GM19438 (cell line): ENCODE results near the gene MARCHF10.

Experiments used
- ATAC-seq: cut with Tn5 transposase; IDR thresholded peaks from one replicate; pipeline ENCODE4 v1.9.1; 2021; ENCODE audit warnings: low read depth; ENCODE audit not compliant: unreplicated experiment

MARCHF10 gene

DNA sequence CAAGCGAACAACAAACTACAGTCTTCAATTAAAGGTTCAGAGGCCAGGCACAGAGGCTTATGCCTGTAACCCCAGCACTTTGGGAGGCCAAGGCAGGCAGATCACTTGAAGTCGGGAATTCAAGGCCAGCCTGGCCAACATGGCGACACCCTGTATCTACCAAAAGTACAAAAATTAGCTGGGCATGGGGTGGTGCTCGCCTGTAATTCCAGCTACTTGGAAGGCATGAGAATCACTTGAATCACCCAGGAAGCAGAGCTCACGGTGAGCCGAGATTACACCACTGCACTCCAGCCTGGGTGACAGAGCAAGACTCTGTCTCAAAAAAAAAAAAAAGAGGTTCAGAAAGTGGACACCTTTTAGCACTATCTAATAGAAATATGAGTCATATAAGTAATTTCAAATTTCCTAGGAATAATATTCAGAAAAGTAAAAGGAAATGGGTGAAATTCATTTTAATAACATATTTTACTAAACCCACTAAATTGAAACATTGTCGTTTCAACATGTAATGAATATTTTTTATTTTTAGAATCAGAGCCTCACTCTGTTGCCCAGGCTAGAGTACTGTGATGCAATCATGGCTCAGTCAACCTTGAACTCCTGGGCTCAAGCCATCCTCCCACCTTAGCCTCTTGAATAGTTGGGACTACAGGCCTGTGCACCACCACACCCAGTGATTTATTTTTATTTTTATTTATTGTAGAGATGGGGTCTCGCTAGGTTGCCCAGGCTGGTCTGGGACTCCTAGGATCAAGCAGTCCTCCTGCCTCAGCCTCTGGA lies 15.2 kb upstream of the MARCHF10 start:
- ATAC-seq = no peak

DNA sequence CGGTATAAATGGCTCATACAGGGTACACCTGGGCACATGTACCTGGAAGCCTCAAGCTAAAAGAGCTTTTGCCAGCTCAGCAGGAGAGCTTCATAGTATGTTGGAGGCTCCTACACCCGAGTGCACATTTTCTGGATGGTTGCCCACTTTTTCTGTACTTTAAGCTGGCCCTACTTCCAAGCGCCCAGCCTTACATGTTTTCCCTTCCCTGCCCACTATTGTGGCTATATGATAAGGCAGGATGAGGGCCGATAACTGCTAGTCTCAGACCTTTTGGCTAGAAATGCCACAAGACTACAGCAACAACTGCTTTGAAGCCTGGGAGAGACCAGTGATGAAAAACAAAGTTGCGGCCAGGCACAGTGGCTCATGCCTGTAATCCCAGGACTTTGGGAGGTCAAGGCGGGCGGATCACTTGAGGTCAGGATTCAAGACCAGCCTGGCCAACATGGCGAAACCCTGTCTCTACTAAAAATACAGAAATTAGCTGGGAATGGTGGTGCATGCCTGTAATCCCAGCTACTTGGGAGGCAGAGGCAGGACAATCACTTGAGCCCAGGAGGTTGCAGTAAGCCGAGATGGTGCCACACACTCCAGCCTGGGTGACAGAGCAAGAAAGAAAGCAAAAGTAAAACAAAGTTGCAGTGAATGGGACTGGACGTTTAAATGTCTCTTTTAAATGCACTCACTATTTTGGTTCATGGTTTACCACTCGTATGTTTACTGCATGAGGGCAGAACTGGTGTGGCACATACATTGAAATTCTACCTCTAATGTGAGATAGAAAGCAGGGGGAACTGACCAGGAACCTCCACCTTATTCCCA lies 14.2 kb upstream of the MARCHF10 start:
- ATAC-seq = no peak

DNA sequence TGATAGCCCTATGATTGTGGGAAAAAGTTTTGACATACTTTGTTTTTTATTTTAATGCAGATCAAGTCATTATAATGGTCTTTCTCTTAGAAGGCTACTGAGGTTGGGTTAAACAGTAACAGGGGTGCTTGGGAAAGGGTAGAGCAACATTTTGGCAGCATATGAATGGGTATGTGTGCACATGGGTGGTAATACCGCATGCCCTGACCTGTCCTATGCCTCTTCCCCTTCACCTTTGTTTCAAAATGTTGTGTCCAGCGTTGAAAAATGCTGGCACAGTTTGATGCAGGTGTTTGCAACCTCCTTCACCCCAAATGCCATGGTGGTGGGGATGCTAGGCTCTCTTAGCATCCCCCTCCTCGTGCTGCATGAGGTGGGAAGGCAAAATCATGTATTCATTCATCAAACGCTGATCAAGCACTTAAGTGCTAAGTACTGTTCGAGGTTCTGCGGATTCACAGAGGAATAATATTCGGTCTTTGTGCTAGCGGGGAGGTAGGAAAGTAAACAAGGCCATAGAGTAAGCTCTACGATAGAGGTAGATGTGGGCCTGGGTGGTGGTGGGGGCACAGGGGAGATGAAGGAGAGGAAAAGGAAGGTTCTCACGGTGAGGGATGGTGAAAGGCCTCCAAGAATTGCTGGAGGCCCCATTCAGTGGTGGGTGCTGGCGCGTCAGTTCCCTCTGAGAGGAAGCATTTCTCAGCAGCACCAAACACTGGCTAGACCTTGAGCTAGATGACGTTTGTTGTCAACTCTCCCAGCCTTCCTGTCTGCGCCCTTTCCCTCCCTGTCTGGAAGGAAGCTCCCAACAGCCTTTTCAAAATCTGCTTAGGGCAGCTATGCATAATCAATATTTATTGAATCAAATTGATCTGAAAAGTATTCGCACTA lies 13.3 kb upstream of the MARCHF10 start:
- no peak for ATAC-seq

DNA sequence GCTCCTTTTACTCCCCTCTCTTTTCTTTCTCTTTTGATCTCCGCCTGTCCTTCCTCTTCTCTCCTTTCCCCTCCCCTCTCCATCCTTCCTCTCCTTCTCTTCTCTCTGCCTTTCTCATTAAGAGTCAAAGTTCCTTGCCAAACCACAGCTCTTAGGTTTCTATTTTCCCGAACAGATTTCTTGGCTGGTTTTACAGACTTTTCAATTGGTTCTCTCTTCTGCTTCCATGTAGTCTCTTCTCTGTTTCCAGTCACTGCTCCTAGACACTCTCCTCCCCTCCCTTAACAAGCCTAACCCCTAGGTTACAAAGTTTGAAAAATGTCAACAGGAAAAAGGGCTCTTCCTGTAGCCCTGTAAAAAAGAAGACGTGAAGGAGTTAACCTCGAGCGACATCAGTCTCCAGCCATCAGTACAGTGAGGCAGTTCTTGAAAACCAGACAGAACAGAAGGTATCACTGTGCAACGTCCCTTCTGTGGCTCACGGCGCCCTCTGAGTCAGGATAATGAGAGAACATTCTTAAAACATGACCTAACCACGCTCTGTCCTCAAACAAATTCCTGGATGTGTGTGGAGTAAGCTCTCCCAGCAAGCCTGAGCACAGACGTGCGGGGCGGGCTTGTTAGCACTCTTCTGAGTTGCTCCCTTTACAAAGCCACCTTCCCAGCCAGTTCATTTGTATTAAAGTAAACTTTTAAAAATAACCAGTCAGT lies 11.6 kb upstream of the MARCHF10 start:
- no peak for ATAC-seq

DNA sequence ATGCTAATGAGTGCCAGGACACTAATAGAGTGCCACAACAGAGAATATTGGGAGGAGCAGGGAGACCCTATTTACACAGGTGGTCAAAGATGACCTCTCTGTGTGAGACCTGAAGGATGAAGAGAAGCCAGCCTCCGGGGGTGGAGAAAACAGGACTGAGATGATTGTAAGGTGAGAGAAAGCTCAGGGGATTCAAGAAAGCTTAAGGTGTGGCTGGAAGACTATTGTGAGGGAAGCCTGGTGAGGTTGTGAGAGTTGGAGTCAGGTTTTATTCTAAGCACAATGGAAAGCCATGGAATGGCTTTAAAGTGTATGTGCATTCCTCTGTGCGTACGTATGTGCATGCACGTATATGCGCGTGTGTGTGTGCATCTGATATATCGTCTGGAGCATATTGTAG lies 10.4 kb upstream of the MARCHF10 start:
- no peak for ATAC-seq

DNA sequence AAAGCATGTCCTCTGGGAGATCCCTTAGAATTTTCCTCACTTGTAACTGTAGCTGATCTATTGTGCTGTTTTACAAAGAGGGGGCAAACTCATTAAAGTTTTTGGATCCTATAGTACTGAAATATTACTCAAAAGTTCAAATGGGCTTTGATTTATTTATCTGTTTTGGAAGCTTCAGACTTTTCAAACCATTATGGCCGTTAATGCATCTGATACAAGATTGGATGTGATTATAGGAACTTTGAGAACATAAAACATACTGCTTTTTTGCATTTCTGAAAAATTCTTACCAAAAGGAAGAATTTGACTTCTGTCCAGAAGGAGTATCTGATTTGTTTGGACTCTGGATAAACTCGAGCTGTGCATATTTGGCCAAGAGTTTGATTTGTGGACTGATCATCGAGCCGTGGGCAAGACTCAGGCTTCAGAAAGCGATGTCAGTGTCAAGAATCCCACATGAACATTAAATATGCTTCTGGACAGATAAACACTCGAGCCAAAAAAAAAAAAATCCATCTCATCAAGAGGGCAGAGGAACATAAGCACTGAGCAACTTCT lies 8.2 kb upstream of the MARCHF10 start:
- no peak for ATAC-seq

DNA sequence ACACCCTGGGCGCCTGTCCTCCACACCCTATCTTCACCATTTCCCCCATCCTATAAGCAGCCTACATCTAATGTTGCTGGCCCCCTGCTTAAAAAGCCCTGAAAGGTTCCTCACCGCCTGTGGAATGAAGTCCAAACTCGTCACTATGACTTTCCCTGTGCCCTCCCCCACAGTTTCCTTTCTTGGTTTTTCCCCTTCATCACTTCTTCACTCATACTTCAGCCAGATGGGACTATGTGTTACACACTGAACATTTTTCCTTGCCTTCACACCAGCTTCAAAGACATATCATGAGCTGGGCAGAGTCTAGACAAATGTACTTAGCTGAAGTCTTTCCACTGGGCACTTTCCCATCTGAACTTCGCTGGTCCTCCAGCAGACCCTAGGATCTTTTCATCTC lies 1.5 kb upstream of the MARCHF10 start:
- no peak for ATAC-seq

DNA sequence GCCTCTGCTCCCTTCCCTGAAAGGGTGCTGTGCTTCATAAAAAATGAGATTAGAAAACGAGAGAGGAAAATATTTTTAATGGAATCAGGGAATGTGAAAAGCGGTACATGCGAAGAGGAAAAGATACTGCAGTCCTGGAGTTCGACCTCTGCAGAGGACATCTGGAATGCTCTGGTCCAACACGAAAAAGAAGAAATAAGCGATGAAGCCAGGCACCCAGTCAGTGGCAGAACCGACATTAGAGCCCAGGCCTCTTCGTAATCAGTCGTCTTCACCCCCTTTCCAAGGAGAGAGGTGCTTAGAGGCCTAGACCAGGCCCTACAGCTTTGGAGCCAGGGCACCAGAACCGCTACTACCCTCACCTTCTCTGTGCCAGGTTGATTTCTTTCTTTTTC lies 459 bp upstream of the MARCHF10 start:
- no peak for ATAC-seq

DNA sequence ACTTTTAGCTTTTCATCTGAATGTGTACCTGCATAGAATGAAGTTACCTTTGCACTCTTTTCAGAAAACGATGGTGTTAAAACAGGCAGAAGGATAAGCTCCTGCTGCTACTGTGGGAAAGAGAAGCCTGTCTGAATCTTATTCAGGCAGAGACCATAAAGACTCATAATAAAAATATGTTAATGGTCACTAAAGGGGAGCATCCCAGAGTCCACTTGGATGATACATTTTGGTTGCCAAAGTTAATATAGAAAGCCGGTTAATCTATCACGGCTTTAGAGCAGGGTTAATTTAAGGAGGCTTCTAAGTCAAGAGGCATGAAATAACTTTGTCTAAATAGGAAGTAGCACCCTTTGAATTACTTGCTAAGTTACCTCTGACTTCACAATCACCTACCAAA lies 2.9 kb downstream of the MARCHF10 start:
- no peak for ATAC-seq

DNA sequence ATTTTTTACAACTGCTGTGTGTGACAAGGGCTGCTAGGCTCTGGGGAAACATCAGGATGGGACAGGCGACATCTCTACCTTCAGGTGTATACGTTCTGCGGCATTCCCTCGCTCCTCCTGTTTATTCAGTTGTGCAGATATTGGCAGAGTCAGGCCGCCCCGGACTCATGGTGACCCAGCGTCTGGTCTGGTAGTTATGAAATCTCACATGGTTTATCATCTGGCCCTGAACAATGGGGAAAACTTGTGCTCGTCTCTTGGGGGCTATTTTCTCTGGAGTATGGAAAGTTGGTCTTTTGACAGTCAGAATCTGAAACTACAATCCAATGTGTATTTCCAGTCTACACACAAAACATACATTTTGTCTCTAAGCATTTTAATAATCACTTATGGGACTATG lies 3.3 kb downstream of the MARCHF10 start:
- no peak for ATAC-seq

DNA sequence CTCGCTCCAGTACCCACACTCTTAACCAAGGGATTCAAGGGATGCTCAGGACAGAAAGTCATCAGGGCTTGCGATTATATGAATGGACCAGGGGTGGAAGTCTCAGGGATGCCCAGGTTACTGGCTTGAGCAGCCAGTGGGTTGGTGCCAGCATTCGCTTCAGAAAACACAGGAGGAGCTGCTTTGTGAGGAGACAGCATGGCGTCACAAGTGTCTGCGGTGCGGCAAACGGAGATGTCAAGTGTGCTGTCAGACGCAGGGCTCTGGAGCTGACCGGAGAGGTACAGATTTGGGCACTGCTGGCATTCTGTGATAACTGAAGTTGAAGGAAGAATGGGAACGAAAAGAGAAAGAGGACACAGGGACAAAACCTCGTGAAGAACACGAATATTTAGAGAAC lies 4.1 kb downstream of the MARCHF10 start:
- ATAC-seq = no peak

DNA sequence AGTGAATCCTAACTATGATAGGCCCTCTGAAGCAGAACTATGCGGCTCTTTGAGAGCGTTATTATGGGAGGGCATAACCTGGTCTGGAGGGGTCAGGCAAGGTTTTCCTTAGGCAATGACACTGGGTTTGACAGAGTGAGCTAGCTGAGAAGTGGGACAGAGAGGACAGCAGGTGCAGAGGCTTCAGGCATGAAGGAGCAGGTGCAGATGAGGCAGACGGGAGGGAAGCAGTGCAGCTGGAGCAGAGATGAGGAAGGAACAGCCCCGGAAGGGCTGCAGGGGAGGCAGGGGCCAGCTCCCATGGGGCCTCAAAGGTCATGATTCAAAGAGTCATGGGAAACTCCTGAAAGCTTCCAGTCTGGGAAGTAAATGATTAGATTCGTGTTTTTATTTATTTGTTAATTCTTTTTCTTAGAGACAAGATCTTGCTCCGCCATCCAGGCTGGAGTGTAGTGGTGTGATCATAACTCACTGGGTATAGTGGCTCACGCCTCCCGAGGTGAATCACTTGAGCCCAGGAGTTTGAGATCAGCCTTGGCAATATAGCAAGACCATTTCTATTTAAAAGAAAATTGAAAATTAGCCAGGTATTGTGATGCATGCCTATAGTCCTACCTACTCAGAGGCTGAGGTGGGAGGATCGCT lies 5.4 kb downstream of the MARCHF10 start:
- no peak for ATAC-seq

DNA sequence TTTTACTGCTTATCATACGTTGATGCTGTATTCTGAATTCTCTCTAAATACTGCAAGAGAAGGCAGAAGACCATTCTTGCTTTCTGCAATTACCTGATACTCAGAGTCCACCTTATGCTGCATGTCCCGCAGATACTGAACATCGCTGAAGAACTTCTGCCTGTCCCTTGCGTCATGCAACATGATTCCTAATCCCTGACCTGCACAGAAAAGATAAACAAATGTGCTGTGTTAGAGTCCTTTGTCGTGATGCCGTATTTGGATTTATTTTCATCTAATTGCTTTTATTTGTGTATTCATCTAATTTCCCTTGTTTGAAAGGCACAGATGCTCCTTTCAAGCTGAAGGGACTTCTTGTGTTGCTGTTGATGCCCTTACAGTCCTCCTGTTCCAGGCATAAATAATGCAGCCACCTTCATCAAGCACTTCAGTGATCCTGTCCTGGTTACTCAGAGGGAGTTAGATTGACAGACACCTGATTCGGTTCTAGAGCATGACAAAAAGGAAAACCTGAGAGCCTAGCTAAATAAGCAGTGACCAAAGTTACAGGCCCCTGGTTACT lies 6.5 kb downstream of the MARCHF10 start:
- no peak for ATAC-seq

DNA sequence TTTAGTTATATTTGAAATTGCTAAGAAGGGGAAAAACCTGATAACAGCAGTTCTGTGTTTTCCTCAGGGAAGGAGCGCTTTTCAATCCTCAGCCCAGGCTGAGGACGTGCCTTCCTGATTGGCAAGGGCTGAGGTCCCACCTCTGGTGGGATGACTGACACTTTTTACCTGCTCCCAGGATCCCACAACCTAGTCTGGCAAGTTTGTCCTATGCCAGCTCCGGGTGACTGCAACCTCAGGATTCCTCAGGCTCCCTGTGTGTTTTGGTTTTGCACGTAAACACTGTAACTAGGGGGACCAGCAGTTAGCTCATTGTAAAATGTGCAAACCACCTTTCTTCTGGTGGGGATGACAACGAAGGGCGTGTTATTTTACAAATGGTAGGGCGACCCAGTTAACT lies 7.5 kb downstream of the MARCHF10 start:
- no peak for ATAC-seq

DNA sequence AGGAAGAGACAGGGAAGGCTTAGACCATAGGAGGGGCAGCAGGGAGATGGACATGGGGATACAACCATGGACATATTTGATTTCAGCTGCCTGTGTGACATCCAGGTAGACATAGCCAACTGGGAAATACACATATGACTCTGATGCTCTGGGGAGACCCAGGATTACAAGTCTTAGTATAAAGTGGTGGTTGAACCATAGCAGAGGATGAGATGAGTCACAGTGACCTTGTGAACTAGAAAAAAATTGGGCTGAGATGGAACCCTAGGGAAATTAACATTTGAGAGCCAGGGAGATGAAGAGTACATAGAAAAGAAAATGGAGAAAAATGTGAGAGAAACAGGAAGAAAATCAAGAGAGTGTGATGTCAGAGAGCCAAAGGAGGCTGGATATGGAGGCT lies 10.2 kb downstream of the MARCHF10 start:
- no peak for ATAC-seq

DNA sequence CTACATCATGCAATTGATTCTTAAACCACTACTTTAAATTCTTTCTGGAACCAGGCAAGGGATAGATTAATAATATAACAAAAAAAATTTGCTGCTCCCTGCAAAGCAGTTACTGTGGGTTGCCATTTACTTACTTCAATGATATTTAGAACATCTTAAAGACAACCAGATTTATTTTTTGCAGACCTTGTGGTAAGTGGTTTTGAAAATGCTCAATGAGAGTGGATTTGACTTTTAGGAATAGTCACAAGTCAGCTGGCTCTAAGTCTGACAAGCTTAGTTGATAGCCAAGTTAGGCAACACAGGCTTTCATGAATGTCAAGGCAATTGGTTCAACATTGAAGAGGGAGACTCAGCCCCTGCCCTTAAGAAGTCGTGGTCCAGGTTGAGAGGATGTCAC lies 11.8 kb downstream of the MARCHF10 start:
- no peak for ATAC-seq

DNA sequence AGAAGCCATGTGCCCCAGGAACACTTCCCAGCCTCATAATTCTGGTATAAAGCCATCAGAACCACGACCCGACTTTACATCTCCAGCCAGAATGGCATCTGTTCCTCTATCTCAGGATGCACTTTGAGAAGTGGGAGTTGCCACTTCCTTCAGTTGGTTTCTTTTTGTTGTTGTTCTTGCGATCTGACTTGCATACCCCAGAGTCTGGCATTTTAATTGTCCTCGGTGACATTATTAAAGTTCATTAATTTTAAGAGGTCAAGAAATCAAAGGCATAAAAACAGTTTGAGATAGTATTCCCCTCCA lies 13.5 kb downstream of the MARCHF10 start:
- no peak for ATAC-seq

DNA sequence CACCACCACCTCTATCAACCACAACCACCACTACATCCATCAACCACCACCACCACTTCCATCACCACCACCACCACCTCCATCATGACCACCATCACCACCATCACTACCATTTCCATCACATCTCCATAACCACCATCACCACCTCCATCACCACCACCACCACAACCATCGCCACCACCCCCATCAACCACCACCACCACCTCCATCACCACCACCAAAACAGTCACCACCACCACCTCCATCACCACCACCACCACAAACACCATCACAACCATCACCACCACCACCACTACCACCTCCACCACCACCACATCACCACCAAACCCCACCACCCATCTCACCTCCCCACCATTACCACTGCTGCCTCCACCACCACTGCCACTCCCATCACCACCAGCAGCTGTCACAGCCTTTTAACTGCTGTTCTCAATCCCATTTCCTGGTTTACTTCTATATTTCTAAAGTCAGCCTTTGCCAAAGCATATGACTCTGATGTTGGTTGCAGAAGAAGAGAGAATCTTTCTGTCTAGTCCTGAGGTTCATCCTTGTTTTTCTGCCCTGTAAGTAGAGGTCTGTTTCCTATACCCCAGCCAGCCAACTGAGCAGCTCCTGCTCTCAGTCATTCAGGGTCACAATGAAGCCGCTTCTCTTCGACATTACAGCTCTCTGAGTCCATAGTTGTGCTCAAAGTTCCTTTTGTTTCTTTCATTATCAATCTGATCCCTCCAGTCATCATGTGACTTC lies 14.0 kb downstream of the MARCHF10 start:
- ATAC-seq = no peak

DNA sequence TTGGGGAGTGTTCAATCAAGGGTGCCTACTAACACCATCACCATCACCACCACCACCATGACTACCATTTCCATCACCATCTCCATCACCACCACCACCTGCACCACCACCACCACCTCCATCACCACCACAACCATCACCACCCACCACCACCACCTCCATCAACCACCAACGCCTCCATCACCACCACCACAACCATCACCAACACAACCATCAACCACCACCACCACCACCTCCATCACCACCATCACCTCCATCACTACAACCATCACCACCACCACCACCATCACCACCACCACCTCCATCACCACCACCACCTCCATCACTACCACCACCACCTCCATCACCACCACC lies 15.7 kb downstream of the MARCHF10 start:
- no peak for ATAC-seq
